Heart right ventricle (tissue), 16 donors: ENCODE measurements around the gene B4GALT5. TPM values are rescaled to one million over a fixed set of nuclear protein-coding genes. Genes with fewer than 3 reads are reported as not detected.

ENCODE experiments used
- ATAC-seq, 8 donors: fragments of 200-7000 bp; cut with Tn5 transposase; one replicate each; pipeline ENCODE4 v1.9.1; 2020; ENCODE audit warnings: mild to moderate bottlenecking in 8 of 8, moderate library complexity in 8 of 8, moderate number of reproducible peaks in 1 of 8
- DNase-seq, 2 donors: peaks; one replicate each; pipeline ENCODE4 v3.0.0-alpha.2; 2020
- H3K27ac ChIP-seq, 10 donors: fragments of 200-600 bp; sonication (generic) in 2 of 10; one replicate each; pipeline versions ENCODE4 v1.5.0 to v1.8.0; 2020 to 2022; ENCODE audit warnings: mild to moderate bottlenecking in 3 of 10
- H3K27me3 ChIP-seq, 7 donors: fragments of 200-600 bp; one replicate each; pipeline ENCODE4 v1.8.0; 2021 to 2022; ENCODE audit warnings: mild to moderate bottlenecking in 2 of 7
- H3K36me3 ChIP-seq, 9 donors: fragments of 200-600 bp; sonication (generic) in 1 of 9; one replicate each; pipeline versions ENCODE4 v1.5.0 to v1.8.0; 2020 to 2022; ENCODE audit warnings: mild to moderate bottlenecking in 2 of 9
- H3K4me1 ChIP-seq, 9 donors: fragments of 200-600 bp; sonication (generic) in 1 of 9; one replicate each; pipeline versions ENCODE4 v1.5.0 to v1.8.0; 2020 to 2022; ENCODE audit warnings: mild to moderate bottlenecking in 4 of 9
- H3K4me3 ChIP-seq, 10 donors: fragments of 200-600 bp; sonication (generic) in 2 of 10; one replicate each; pipeline versions ENCODE4 v1.5.0 to v1.8.0; 2020 to 2022; ENCODE audit warnings: mild to moderate bottlenecking in 7 of 10, moderate library complexity in 2 of 10
- H3K9me3 ChIP-seq, 11 donors: fragments of 200-600 bp in 10 of 11; sonication (generic) in 2 of 11; one replicate each; pipeline versions ENCODE4 v1.5.0 to v1.8.0; 2013 to 2022; ENCODE audit warnings: mild to moderate bottlenecking in 2 of 11, control low read depth in 1 of 11, moderate library complexity in 1 of 11
- CTCF ChIP-seq, 9 donors: fragments of 200-600 bp; sonication (generic) in 2 of 9; IDR thresholded peaks; one replicate each; pipeline versions ENCODE4 v1.5.0 to v1.8.0; 2021 to 2022; ENCODE audit warnings: antibody characterized with exemption in 9 of 9, mild to moderate bottlenecking in 5 of 9, moderate library complexity in 1 of 9
- WGBS, 2 donors: extraction: QIAGEN DNeasy Blood & Tissue Kit; methylation state at CpG; one replicate each; pipeline ENCODE4 v1.1.7; 2013; ENCODE audit warnings: inconsistent platforms in 1 of 2; 5-methylcytosine and 5-hydroxymethylcytosine counted together
- intact Hi-C, 10 donors: fragments of 100-400 bp; cut with DNase I; formaldehyde crosslinking; loops; one replicate each; pipeline versions ENCODE4 v1.11.1 to v1.14.2; 2022
- polyA plus RNA-seq, 2 donors: library from polyadenylated mRNA; stranded (reverse); fragments of 200-250 nt; gene quantifications; one replicate each; pipeline ENCODE4 v1.2.3, GENCODE V29; 2013
- total RNA-seq, 10 donors: library from RNA; stranded (reverse); fragmentation: NEBNext Ultra II Directional in 3 of 10; extraction: Animal tissue kit (Norgen Biotek cat#: 25700) in 3 of 10; gene quantifications; one replicate each; pipeline versions ENCODE4 v1.2.1 to v1.2.4, GENCODE V29; 2021 to 2023
- donor health status: Arrhythmogenic right ventricular cardiomyopathy.
- donor health status: ischemic (EF 13 %, LVEDD 7.1; RV severe dilation, severe dysfunction).
- donor health status: healthy with polysubstance abuse.
- donor health status: DM: no; HTN: yes; CAD: no.
- donor health status: DM: no; HTN: no; CAD: no.
- donor health status: ischemic (EF 25% LVEDD 6.9; RV normal size, moderate dysfunction).
- donor health status: ischemic (EF 25% LVEDD 5.7; RV mildly dilated, moderate dysfunction).
- donor health status: healthy.
- donor health status: DM: yes; HTN: yes; CAD: no.
- donor health status: Ischemic cardiomyopathy.
- donor health status: ischemic (EF 35%, LVEDD 5.7; RV mildly dilated, moderate dysfunction).
- donor health status: nonischemic (EF 11% LVEDD 7.7; RV severe dilation, severe dysfunction).
- donor health status: DM: yes; HTN: yes; CAD: no.
- donor health status: PGD.
- donor health status: ischemic (EF 29% LVEDD 5.4; RV normal size, mild dysfunction).
- donor health status: nonischemic (EF 23%, LVEDD 6.1; RV moderate dilation, normal function).

B4GALT5 gene
- total and polyA plus RNA-seq, 12 donors = 7.4 to 61.6 (median 29.6) TPM

DNA sequence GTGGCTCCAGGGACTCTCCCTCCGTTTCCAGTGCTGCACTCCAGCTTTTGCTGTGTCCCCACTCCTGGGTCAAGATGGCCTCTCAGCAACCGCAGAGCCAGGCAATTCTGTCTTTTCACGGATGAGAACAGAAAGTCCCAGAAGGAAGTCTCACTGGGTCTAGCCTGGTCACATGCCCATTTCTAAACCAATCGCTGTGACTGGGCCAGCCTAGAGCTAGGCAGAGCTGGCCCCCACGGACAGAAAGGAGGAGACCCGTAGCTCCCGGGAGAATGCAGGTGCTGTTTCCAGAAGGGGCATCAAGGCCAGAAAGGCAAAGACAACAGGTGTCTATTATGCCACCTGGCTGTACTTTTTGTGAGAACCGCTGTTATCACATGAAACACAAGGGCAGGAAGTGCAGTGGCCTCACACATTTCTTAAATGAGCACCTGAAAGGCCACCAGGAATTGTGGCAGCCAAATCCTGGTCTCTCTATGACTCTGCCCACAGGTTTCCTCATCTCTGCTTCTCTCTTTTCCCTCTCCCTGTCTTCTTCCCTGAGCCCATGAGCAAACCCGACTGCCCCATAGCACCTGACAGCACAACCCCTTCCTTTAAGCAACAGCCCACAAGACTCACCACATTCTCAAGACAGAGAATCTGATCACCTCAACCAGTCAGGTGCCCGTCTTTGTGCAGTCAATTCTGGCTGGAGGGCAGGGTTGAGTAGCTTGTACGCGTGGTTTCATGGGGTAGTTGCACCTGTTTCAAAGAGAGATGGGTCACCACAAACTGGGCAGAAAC lies 37.1 kb upstream of the B4GALT5 start:
- Histone ChIP-seq H3K27me3 (no peaks in the 10 kb centered on the region), H3K9me3 (no peaks in the 10 kb centered on the region), H3K4me1 (peaks cover 3 to 43% (median 21%) of the 10 kb centered on the region in 9 donors), H3K4me3 (no peak overlapping the region), H3K27ac (peak overlapping the region in 2 of 10 donors; percentile 25 to 72), H3K36me3 (no peaks in the 10 kb centered on the region)
- 69 to 80% methylated on average over 12 of the region's 12 CpGs for WGBS, 2 donors
- no peak for DNase-seq
- ATAC-seq = peak in 1 of 8 donors; percentile 13
- intact Hi-C loops = no loop called here
- no peak for TF ChIP-seq CTCF (IDR thresholded peaks at IDR 0.05)

GRCh38 chr20:49749625-49750024 lies 35.9 kb upstream of the B4GALT5 start:
- ATAC-seq (no peak), DNase-seq (no peak)
- 72 to 82% methylated on average over 1 of the region's 1 CpG for WGBS, 2 donors
- Histone ChIP-seq H3K4me3 (no peak overlapping the region), H3K27ac (peak overlapping the region in 3 of 10 donors; percentile 25 to 72 (median 26)), H3K9me3 (no peaks in the 10 kb centered on the region), H3K36me3 (no peaks in the 10 kb centered on the region), H3K4me1 (peaks cover 3 to 40% (median 21%) of the 10 kb centered on the region in 9 donors), H3K27me3 (no peaks in the 10 kb centered on the region)
- TF ChIP-seq CTCF (IDR thresholded peaks at IDR 0.05) = no peak
- intact Hi-C loops = no loop called here

GRCh38 chr20:49748525-49748838 lies 34.8 kb upstream of the B4GALT5 start:
- H3K4me1 ChIP-seq = peaks cover 3 to 40% (median 21%) of the 10 kb centered on the region in 9 donors
- H3K36me3 ChIP-seq = no peaks in the 10 kb centered on the region
- H3K4me3 ChIP-seq = no peak overlapping the region
- ATAC-seq = no peak
- peak overlapping the region; percentile 55 to 92 (median 84) for H3K27ac ChIP-seq
- DNase-seq = no peak
- TF ChIP-seq CTCF (IDR thresholded peaks at IDR 0.05) = no peak
- no peaks in the 10 kb centered on the region for H3K9me3 ChIP-seq
- no peaks in the 10 kb centered on the region for H3K27me3 ChIP-seq
- 94 to 96% methylated on average over 3 of the region's 3 CpGs for WGBS, 2 donors
- intact Hi-C loops = loop anchor here in 1 of 10 donors (1.0 kb wide), 1 partner anchor 63 kb away; no protein-coding TSS in a partner anchor

DNA sequence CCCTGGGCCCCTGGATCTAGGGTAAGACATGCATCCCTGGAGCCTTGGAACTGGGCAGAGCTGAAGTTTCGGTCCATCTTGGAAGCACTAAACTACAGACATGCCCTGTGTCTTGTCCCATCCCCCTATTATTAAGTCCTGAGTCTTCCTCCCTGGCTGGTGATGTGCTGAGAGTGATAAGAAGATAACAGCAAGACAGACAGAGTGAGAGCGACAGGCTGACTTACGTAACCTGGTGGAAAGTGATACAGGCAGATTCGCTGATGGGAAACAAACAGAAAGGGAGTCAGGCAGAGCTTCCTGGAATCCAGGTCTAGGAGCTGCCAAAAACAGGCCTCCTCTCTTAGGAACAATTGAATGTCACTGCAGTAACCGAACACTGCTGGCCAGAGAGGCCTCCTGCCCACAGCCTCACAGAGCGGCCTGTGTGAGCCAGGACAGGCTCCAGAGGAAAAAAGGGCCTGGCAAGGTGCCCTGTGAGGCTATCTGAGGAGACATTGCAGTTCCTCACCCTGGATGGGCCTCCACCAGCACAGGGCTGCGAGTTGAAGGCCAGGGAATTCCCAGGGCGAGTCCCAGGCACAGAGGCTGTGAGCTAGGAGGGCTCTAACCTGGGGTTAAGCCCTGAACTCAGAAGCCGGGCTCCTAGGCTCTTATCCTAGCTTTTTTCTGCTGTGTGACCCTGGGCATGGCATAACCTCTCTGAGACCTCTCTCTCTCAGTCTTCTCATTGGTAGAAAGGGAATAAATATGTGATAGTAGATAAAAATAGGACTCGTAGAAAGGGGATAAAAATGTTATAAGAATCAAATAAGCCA lies 34.2 kb upstream of the B4GALT5 start:
- no peaks in the 10 kb centered on the region for H3K36me3 ChIP-seq
- no peaks in the 10 kb centered on the region for H3K27me3 ChIP-seq
- peak; percentile 92 to 99 (median 98) for ATAC-seq
- no peak overlapping the region for H3K4me3 ChIP-seq
- intact Hi-C loops = loop anchor here in 2 of 10 donors (1.0 to 2.0 kb wide), 2 partner anchors 59 to 63 kb away; no protein-coding TSS in a partner anchor
- H3K4me1 ChIP-seq = peaks cover 3 to 40% (median 21%) of the 10 kb centered on the region in 9 donors
- 22 to 28% methylated on average over 10 of the region's 10 CpGs for WGBS, 2 donors
- no peak for TF ChIP-seq CTCF (IDR thresholded peaks at IDR 0.05)
- DNase-seq = peak; percentile 89 to 93
- H3K27ac ChIP-seq = peak overlapping the region; percentile 55 to 92 (median 84)
- H3K9me3 ChIP-seq = no peaks in the 10 kb centered on the region
